Measurements from ENCODE around the gene RPP40. TPM values are rescaled to one million over a fixed set of nuclear protein-coding genes. Genes with fewer than 3 reads are reported as not detected.

Gene RPP40
- polyA plus RNA-seq, 3 donors, result 1.7 to 11.1 (median 7.4) TPM

DNA sequence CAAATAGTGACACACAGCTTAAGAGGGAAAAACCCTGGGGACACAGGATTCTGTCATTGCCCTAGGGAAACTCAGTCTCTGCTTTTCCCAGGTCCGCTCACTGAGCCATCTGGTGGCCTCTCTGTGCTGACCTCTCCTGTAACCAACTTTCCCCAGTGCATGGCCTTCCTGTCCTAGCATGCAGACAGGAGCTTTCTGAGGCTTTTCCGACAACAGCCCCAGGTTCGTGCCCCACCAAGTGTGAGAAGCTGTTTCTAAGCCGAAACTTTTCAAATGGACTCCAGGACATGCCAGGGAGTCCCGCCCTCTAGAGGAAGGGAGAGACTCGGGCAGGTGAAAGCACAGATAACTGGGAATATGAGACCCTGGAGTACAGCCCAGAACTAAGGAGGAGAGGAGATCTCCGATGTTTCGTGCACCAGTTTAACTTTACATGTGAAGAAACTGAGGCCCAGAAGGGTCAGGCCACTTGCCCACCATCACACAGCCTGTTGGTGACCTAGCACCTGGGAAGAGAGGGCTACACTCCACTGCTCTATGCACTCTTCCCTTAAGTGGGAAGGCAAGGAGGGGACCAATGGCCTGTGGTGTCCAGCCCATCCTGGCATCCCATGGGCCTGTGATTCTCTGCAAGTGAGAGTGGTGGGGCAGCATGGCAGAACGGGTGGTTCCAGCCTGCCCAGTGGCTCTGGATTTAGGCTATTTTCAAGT lies 46.2 kb downstream of the RPP40 start:
- Histone ChIP-seq H3K27ac (ENCODE audit: low read depth in 1 of 2, low read length in 2 of 2) (no peak overlapping the region), H2AFZ (ENCODE audit: insufficient read depth, low read depth, low read length, poor library complexity, severe bottlenecking) (no peak overlapping the region), H3K9ac (ENCODE audit: insufficient read depth, low read length, poor library complexity, severe bottlenecking) (no peak overlapping the region), H3K4me1 (ENCODE audit: control insufficient read depth in 1 of 2, insufficient read depth in 2 of 2, low read length in 2 of 2) (no peaks in the 10 kb centered on the region), H3K4me3 (replicated peaks in 1 of 3; ENCODE audit: low read depth in 2 of 3, low read length in 3 of 3) (no peak overlapping the region), H3K9me3 (replicated peaks in 1 of 2; ENCODE audit: control insufficient read depth in 1 of 2, insufficient read depth in 1 of 2, low read length in 2 of 2) (no peaks in the 10 kb centered on the region), H3K79me2 (ENCODE audit: insufficient read depth, low read length) (no peaks in the 10 kb centered on the region), H3K36me3 (replicated peaks in 1 of 2; ENCODE audit: control insufficient read depth in 1 of 2, insufficient read depth in 2 of 2, low read length in 2 of 2) (peaks cover 17 to 36% of the 10 kb centered on the region in 2 donors), H3K4me2 (replicated peaks; ENCODE audit: extremely low read depth, low read length, poor library complexity, severe bottlenecking) (no peak overlapping the region), H3K27me3 (ENCODE audit: control insufficient read depth in 2 of 2, insufficient read depth in 2 of 2, low read length in 2 of 2) (no peaks in the 10 kb centered on the region), H4K20me1 (ENCODE audit: insufficient read depth, low read length) (no peaks in the 10 kb centered on the region)
- H3K9me3 Mint-ChIP-seq, result no peaks in the 10 kb centered on the region
- H3K4me1 Mint-ChIP-seq, result no peaks in the 10 kb centered on the region
- WGBS (ENCODE audit: insufficient coverage), result 82% methylated on average over 6 of the region's 9 CpGs
- H3K27me3 Mint-ChIP-seq (ENCODE audit: low read depth in 3 of 3), result peaks cover 0 to 4% (median 0%) of the 10 kb centered on the region in 3 donors
- TF ChIP-seq, protein P1, sequence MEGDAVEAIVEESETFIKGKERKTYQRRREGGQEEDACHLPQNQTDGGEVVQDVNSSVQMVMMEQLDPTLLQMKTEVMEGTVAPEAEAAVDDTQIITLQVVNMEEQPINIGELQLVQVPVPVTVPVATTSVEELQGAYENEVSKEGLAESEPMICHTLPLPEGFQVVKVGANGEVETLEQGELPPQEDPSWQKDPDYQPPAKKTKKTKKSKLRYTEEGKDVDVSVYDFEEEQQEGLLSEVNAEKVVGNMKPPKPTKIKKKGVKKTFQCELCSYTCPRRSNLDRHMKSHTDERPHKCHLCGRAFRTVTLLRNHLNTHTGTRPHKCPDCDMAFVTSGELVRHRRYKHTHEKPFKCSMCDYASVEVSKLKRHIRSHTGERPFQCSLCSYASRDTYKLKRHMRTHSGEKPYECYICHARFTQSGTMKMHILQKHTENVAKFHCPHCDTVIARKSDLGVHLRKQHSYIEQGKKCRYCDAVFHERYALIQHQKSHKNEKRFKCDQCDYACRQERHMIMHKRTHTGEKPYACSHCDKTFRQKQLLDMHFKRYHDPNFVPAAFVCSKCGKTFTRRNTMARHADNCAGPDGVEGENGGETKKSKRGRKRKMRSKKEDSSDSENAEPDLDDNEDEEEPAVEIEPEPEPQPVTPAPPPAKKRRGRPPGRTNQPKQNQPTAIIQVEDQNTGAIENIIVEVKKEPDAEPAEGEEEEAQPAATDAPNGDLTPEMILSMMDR (IDR thresholded peaks at IDR 0.05), result no peak
- peaks cover 25 to 30% of the 10 kb centered on the region in 2 donors for H3K36me3 Mint-ChIP-seq
- H3K4me3 Mint-ChIP-seq, result no peak overlapping the region
- intact Hi-C loops (cut with micrococcal nuclease), result no loop called here
- no peak overlapping the region for H3K27ac Mint-ChIP-seq
- DNase-seq, result no peak

DNA sequence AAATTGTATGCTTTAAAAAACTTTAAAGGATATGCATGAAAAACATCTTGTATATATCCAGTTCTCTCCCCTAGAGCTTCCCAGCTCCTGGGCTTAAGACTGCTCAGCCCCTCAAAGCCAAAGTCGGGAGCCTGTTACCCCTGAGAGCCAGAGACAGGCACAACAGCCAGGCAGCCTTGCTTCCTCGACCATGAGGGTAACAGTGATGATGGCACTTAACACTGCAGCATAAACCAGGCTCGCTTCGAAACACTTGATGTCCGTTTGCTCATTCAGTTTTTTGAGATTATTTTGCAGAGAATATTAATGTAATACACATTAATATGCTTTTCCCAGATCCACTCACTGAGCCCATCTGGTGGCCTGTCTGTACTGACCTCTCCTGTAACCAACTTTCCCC lies 47.2 kb downstream of the RPP40 start:
- Mint-ChIP-seq H3K36me3 (peaks cover 36 to 41% of the 10 kb centered on the region in 2 donors), H3K9me3 (no peaks in the 10 kb centered on the region), H3K27ac (peak overlapping the region in 1 of 7 donors; percentile 3), H3K27me3 (ENCODE audit: low read depth in 3 of 3) (peaks cover 0 to 4% (median 0%) of the 10 kb centered on the region in 3 donors), H3K4me1 (no peaks in the 10 kb centered on the region), H3K4me3 (no peak overlapping the region)
- Histone ChIP-seq H3K4me2 (replicated peaks; ENCODE audit: extremely low read depth, low read length, poor library complexity, severe bottlenecking) (no peak overlapping the region), H3K4me1 (ENCODE audit: control insufficient read depth in 1 of 2, insufficient read depth in 2 of 2, low read length in 2 of 2) (no peaks in the 10 kb centered on the region), H4K20me1 (ENCODE audit: insufficient read depth, low read length) (no peaks in the 10 kb centered on the region), H3K4me3 (replicated peaks in 1 of 3; ENCODE audit: low read depth in 2 of 3, low read length in 3 of 3) (no peak overlapping the region), H3K27me3 (ENCODE audit: control insufficient read depth in 2 of 2, insufficient read depth in 2 of 2, low read length in 2 of 2) (no peaks in the 10 kb centered on the region), H3K9me3 (replicated peaks in 1 of 2; ENCODE audit: control insufficient read depth in 1 of 2, insufficient read depth in 1 of 2, low read length in 2 of 2) (no peaks in the 10 kb centered on the region), H2AFZ (ENCODE audit: insufficient read depth, low read depth, low read length, poor library complexity, severe bottlenecking) (no peak overlapping the region), H3K9ac (ENCODE audit: insufficient read depth, low read length, poor library complexity, severe bottlenecking) (no peak overlapping the region), H3K27ac (ENCODE audit: low read depth in 1 of 2, low read length in 2 of 2) (no peak overlapping the region), H3K79me2 (ENCODE audit: insufficient read depth, low read length) (no peaks in the 10 kb centered on the region), H3K36me3 (replicated peaks in 1 of 2; ENCODE audit: control insufficient read depth in 1 of 2, insufficient read depth in 2 of 2, low read length in 2 of 2) (peaks cover 24 to 47% of the 10 kb centered on the region in 2 donors)
- DNase-seq, result no peak
- intact Hi-C loops (cut with micrococcal nuclease), result no loop called here
- TF ChIP-seq, protein P1 (IDR thresholded peaks at IDR 0.05), result no peak
- 100% methylated on average over 1 of the region's 5 CpGs for WGBS (ENCODE audit: insufficient coverage)
